ENCODE data around the gene NDOR1. TPM values are rescaled to one million over a fixed set of nuclear protein-coding genes. Genes with fewer than 3 reads are reported as not detected.

NDOR1 gene
- total RNA-seq, 1 donor from 2014 or later = 26.9 TPM

- TF ChIP-seq CTCF (conservative IDR thresholded peaks at IDR 0.05; ENCODE audit: low read depth, low read length) = no peak
- H3K4me3 ChIP-seq (ENCODE audit: low read depth, low read length) = peak overlapping the region; percentile 50
- no peak for DNase-seq (ENCODE audit: low read depth)
These were observed 12.0 kb downstream of the NDOR1 start for GRCh38 chr9:137217276-137218211.

- TF ChIP-seq CTCF (conservative IDR thresholded peaks at IDR 0.05; ENCODE audit: low read depth, low read length) = no peak
- no peak for DNase-seq (ENCODE audit: low read depth)
- no peak overlapping the region for H3K4me3 ChIP-seq (ENCODE audit: low read depth, low read length)
These were observed 12.8 kb downstream of the NDOR1 start for GRCh38 chr9:137218212-137218753.

GRCh38 chr9:137218754-137219271 lies 13.3 kb downstream of the NDOR1 start:
- DNase-seq (ENCODE audit: low read depth) = no peak
- no peak overlapping the region for H3K4me3 ChIP-seq (ENCODE audit: low read depth, low read length)
- TF ChIP-seq CTCF (conservative IDR thresholded peaks at IDR 0.05; ENCODE audit: low read depth, low read length) = no peak

GRCh38 chr9:137219757-137220316 lies 14.3 kb downstream of the NDOR1 start:
- no peak overlapping the region for H3K4me3 ChIP-seq (ENCODE audit: low read depth, low read length)
- DNase-seq (ENCODE audit: low read depth) = no peak
- TF ChIP-seq CTCF (conservative IDR thresholded peaks at IDR 0.05; ENCODE audit: low read depth, low read length) = no peak

GRCh38 chr9:137220317-137221094 lies 15.0 kb downstream of the NDOR1 start:
- H3K4me3 ChIP-seq (ENCODE audit: low read depth, low read length) = no peak overlapping the region
- TF ChIP-seq CTCF (conservative IDR thresholded peaks at IDR 0.05; ENCODE audit: low read depth, low read length) = no peak
- no peak for DNase-seq (ENCODE audit: low read depth)

- no peak for DNase-seq (ENCODE audit: low read depth)
- no peak overlapping the region for H3K4me3 ChIP-seq (ENCODE audit: low read depth, low read length)
- TF ChIP-seq CTCF (conservative IDR thresholded peaks at IDR 0.05; ENCODE audit: low read depth, low read length) = no peak
These were observed 15.6 kb downstream of the NDOR1 start for GRCh38 chr9:137221095-137221505.

Data from epithelial cell of proximal tubule (primary cell).